Parathyroid adenoma (tissue), 2 donors: Measurements from ENCODE around the gene ENO1.
"Not testable (repeated sequence)": the region's sequence is repeated elsewhere in the genome, so short reads cannot be mapped to it uniquely, and the experiment has no call there.

Experiments
- H2AFZ ChIP-seq: fragments of 300-600 bp; sonication (generic); one replicate; pipeline ENCODE4 v1.7.0; 2017; ENCODE audit warnings: antibody characterized with exemption, mild to moderate bottlenecking
- H3K27ac ChIP-seq: fragments of 300-600 bp; sonication (generic); one replicate; pipeline ENCODE4 v1.7.0; 2017
- H3K27me3 ChIP-seq: fragments of 300-600 bp; sonication (generic); one replicate; pipeline ENCODE4 v1.7.0; 2017; ENCODE audit warnings: low read length; ENCODE audit not compliant: control insufficient read depth, insufficient read depth
- H3K36me3 ChIP-seq: fragments of 300-600 bp; sonication (generic); one replicate; pipeline ENCODE4 v1.7.0; 2017; ENCODE audit warnings: low read length; ENCODE audit not compliant: control insufficient read depth, insufficient read depth
- H3K4me1 ChIP-seq: fragments of 300-600 bp; sonication (generic); one replicate; pipeline ENCODE4 v1.7.0; 2017; ENCODE audit warnings: control low read depth
- H3K4me2 ChIP-seq: fragments of 300-600 bp; sonication (generic); one replicate; pipeline ENCODE4 v1.7.0; 2017; ENCODE audit warnings: low read length
- H3K4me3 ChIP-seq: fragments of 300-600 bp; sonication (generic); one replicate; pipeline ENCODE4 v1.7.0; 2017; ENCODE audit warnings: low read depth, low read length
- H3K79me2 ChIP-seq: fragments of 300-600 bp; sonication (generic); one replicate; pipeline ENCODE4 v1.7.0; 2017; ENCODE audit warnings: control low read depth
- H3K9ac ChIP-seq: fragments of 300-600 bp; sonication (generic); one replicate; pipeline ENCODE4 v1.7.0; 2017; ENCODE audit warnings: mild to moderate bottlenecking
- H3K9me3 ChIP-seq: fragments of 300-600 bp; sonication (generic); one replicate; pipeline ENCODE4 v1.7.0; 2017; ENCODE audit warnings: low read length; ENCODE audit not compliant: control insufficient read depth
- TF ChIP-seq, protein P1 (sequence below): fragments of 300-600 bp; sonication (generic); IDR thresholded peaks from one replicate; pipeline ENCODE4 v1.7.0; 2017; ENCODE audit warnings: antibody characterized with exemption, mild to moderate bottlenecking
- donor health status: primary hyperparathyroidism.

The ENO1 gene

DNA sequence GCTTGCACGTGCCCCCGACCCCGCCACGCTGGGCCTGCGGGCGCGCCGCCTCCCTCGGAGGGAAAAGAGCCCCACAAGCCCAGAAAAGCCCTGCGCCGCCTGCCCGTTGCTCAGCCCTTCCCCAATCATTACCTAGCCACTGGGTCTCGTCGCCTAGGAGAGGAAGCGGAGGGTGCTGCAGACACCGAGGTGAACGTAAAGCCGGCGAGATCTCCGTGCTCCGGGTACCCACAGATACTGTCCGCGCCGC, at the start of gene ENO1:
Gene ENO1, minus strand, starts transcription at position 239 of the 250 bp plus-strand sequence. CDS start 3,778 bp downstream, outside the sequence.
- Histone ChIP-seq H3K79me2 (peaks cover 8% of the 10 kb centered on the region), H3K4me3 (peak within 1 kb of the TSS; percentile 97), H3K9ac (peak within 1 kb of the TSS; percentile 53), H3K27me3 (no peaks in the 10 kb centered on the region), H3K36me3 (no peaks in the 10 kb centered on the region), H3K4me1 (peaks cover 16% of the 10 kb centered on the region), H2AFZ (peak within 1 kb of the TSS; percentile 94), H3K27ac (peak within 1 kb of the TSS; percentile 97), H3K9me3 (no peaks in the 10 kb centered on the region), H3K4me2 (peak within 1 kb of the TSS; percentile 92)
- TF ChIP-seq, protein P1, sequence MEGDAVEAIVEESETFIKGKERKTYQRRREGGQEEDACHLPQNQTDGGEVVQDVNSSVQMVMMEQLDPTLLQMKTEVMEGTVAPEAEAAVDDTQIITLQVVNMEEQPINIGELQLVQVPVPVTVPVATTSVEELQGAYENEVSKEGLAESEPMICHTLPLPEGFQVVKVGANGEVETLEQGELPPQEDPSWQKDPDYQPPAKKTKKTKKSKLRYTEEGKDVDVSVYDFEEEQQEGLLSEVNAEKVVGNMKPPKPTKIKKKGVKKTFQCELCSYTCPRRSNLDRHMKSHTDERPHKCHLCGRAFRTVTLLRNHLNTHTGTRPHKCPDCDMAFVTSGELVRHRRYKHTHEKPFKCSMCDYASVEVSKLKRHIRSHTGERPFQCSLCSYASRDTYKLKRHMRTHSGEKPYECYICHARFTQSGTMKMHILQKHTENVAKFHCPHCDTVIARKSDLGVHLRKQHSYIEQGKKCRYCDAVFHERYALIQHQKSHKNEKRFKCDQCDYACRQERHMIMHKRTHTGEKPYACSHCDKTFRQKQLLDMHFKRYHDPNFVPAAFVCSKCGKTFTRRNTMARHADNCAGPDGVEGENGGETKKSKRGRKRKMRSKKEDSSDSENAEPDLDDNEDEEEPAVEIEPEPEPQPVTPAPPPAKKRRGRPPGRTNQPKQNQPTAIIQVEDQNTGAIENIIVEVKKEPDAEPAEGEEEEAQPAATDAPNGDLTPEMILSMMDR = no peak

DNA sequence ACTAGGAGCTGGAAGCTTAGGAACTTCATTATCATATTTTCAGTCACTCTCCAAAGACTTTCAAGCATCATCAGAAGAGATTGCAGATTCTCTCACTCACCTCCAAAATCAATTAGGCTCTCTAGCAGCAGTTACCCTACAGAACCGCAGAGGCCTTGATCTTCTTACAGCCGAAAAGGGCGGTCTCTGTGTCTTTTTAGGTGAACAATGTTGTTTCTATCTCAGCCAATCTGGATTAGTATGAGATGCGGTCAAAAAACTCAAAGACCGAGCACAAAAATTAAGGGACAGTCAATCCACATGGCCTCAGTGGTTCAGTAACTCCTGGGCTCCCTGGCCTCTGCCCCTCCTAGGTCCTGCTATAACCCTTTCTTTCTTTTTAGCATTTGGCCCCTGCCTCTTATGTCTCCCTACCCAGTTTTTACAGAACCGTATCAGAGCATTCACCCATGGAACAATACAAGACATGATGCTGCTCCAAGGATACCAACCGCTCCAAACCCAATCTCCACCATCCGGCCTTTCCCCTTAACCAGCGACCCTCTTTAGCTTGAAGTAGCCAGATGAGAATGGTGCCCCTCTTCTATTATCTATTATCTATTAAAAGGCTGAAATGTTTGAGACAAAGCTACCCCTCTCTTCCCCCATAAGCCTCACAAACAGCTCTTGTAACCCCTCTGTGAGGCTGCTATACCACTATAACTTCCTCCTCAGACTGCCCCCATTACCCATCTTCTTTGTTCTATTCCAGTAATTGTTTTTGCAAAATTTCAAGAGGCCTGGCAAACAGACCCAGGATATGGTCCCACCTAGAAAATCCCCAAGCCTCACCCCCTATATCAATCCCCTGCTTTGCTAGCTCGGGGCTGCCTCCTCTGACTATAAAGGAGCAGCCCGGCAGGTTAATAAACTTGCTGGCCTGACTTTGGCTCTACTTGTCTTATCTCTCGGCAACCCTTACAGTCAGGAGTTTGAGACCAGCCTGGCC, 48.5 kb upstream of the ENO1 start:
- no peaks in the 10 kb centered on the region for H3K36me3 ChIP-seq
- no peak overlapping the region for H2AFZ ChIP-seq
- no peak overlapping the region for H3K4me2 ChIP-seq
- H3K9me3 ChIP-seq = no peaks in the 10 kb centered on the region
- TF ChIP-seq, protein P1 = no peak
- no peaks in the 10 kb centered on the region for H3K27me3 ChIP-seq
- no peak overlapping the region for H3K9ac ChIP-seq
- no peak overlapping the region for H3K4me3 ChIP-seq
- no peaks in the 10 kb centered on the region for H3K4me1 ChIP-seq
- no peak overlapping the region for H3K27ac ChIP-seq
- H3K79me2 ChIP-seq = no peaks in the 10 kb centered on the region

DNA sequence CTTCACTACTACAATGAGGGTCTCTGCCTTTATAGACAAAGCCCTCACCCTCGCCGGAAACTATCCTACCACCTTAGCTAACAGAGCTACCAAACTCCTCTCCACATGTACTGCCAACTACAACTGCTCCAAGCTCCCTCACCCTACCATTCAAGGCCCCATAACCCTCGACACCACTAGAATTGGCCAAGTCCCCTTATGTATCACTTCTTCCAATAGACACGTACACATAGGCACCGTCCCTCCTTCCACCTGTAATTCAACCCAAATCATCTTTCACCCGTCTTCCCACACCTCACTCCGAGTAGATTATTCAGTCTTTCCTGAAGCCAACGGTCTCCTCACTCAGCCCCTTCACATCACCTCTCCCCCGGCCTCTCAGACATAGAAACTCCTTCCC, 47.5 kb upstream of the ENO1 start:
- no peaks in the 10 kb centered on the region for H3K9me3 ChIP-seq
- H3K79me2 ChIP-seq = no peaks in the 10 kb centered on the region
- H3K4me1 ChIP-seq = no peaks in the 10 kb centered on the region
- TF ChIP-seq, protein P1 = no peak
- no peak overlapping the region for H3K4me3 ChIP-seq
- H3K36me3 ChIP-seq = no peaks in the 10 kb centered on the region
- no peak overlapping the region for H3K9ac ChIP-seq
- no peaks in the 10 kb centered on the region for H3K27me3 ChIP-seq
- H3K4me2 ChIP-seq = no peak overlapping the region
- no peak overlapping the region for H3K27ac ChIP-seq
- H2AFZ ChIP-seq = no peak overlapping the region

DNA sequence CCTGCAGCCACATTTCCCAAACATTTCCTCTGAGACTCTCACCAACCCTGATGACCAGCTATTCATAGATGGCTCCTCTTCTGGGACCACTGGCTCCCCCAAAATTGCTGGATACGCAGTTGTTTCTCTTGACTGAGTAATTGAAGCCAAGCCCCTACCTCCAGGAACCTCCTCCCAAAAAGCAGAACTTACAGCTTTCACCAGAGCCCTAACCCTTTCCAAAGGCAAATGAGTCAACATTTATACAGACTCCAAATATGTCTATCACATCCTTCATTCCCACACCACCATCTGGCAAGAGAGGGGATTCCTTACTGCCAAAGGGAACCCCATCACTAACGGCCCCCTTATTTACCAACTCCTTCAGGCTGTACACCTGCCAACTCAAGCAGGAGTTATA, 46.9 kb upstream of the ENO1 start:
- TF ChIP-seq, protein P1 = no peak
- Histone ChIP-seq H2AFZ (no peak overlapping the region), H3K9ac (no peak overlapping the region), H3K27ac (no peak overlapping the region), H3K4me1 (no peaks in the 10 kb centered on the region), H3K79me2 (no peaks in the 10 kb centered on the region), H3K4me3 (no peak overlapping the region), H3K27me3 (no peaks in the 10 kb centered on the region), H3K4me2 (no peak overlapping the region), H3K9me3 (no peaks in the 10 kb centered on the region), H3K36me3 (no peaks in the 10 kb centered on the region)

DNA sequence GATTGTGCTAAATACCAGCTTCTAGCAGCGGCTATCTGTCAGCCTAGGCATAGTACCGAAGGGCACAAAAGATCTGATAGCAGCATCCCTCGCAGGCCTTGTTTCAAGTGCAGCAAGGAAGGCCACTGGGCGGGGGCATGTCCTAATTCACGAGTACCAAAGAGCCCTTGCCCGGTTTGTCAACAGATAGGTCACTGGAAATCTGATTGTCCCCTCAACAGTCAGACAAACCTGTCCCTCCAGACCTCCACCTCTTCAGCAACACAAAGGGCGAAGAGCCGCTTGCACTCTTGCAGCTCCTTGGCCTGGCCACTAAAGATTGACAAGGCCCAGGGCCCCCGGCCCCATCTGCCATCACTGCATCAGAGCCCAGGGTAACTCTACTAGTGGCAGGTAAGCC, 44.5 kb upstream of the ENO1 start:
- Histone ChIP-seq H3K4me3 (no peak overlapping the region), H3K36me3 (no peaks in the 10 kb centered on the region), H3K9ac (no peak overlapping the region), H3K4me1 (no peaks in the 10 kb centered on the region), H3K79me2 (no peaks in the 10 kb centered on the region), H3K9me3 (no peaks in the 10 kb centered on the region), H3K27ac (no peak overlapping the region), H3K27me3 (no peaks in the 10 kb centered on the region), H2AFZ (no peak overlapping the region), H3K4me2 (no peak overlapping the region)
- TF ChIP-seq, protein P1 = no peak

DNA sequence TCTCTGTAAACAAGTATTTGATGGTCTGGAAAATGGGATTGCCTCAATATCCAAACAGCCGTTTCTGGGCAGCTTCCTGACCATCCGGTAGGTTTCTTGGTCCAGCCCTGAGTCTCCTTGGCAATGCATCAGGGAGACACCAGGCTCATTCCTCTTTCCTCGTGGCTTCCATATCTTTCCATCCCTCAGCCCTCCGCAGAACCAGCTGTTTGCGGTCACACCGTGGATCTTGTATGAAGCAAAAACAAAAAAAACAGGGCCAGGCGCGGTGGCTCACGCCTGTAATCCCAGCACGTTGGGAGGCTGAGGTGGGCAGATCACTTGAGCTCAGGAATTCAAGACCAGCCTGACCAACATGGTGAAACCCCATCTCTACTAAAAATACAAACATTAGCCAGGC, 39.0 kb upstream of the ENO1 start:
- not testable (repeated sequence) for H3K36me3 ChIP-seq, H3K79me2 ChIP-seq, H3K9me3 ChIP-seq, H3K27ac ChIP-seq, H2AFZ ChIP-seq, H3K4me2 ChIP-seq, H3K4me3 ChIP-seq, H3K9ac ChIP-seq, H3K27me3 ChIP-seq, H3K4me1 ChIP-seq
